Fibroblast of villous mesenchyme (primary cell): Measurements from ENCODE around the gene AP5B1. TPM values are rescaled to one million over a fixed set of nuclear protein-coding genes. Genes with fewer than 3 reads are reported as not detected.
"Not testable (repeated sequence)": the region's sequence is repeated elsewhere in the genome, so short reads cannot be mapped to it uniquely, and the experiment has no call there.

ENCODE experiments used
- DNase-seq: peaks from one replicate; pipeline ENCODE4 v3.0.0-alpha.2; 2010; ENCODE audit warnings: low read depth
- H3K4me3 ChIP-seq: 2 replicates; pipeline ENCODE4 v1.5.1; 2011; ENCODE audit warnings: low read depth, mild to moderate bottlenecking, low read length
- CTCF ChIP-seq: IDR thresholded peaks from 2 replicates; pipeline ENCODE4 v1.5.1; 2012; ENCODE audit warnings: low read depth, mild to moderate bottlenecking, low read length; ENCODE audit not compliant: insufficient read depth
- total RNA-seq: library from RNA; depleted of rRNA; stranded (reverse); fragments of >200 nt; gene quantifications from 2 replicates; pipeline ENCODE4 v1.2.3, GENCODE V29; 2012

The AP5B1 gene
- total RNA-seq, 1 donor: 13.8 TPM

- H3K4me3 ChIP-seq: no peak overlapping the region
- no peak for DNase-seq
- TF ChIP-seq CTCF: no peak
Observed at GRCh38 chr11:65736810-65737209, 44.0 kb downstream of the AP5B1 start.

GRCh38 chr11:65735111-65735510 is 45.7 kb downstream of the AP5B1 start:
- not testable (repeated sequence) for H3K4me3 ChIP-seq, DNase-seq

- H3K4me3 ChIP-seq: no peak overlapping the region
- no peak for TF ChIP-seq CTCF
- no peak for DNase-seq
Observed at GRCh38 chr11:65730461-65730860, 50.3 kb downstream of the AP5B1 start.

GRCh38 chr11:65727865-65728264 is 52.9 kb downstream of the AP5B1 start:
- DNase-seq: no peak
- no peak for TF ChIP-seq CTCF

GRCh38 chr11:65726660-65727059 is 54.1 kb downstream of the AP5B1 start:
- H3K4me3 ChIP-seq: no peak overlapping the region
- DNase-seq: no peak
- no peak for TF ChIP-seq CTCF

More at GRCh38 chr11:65727865-65728264, 52.9 kb downstream of the AP5B1 start:
- no peak overlapping the region for H3K4me3 ChIP-seq

Other genes starting within 250 kb of the AP5B1 start
- 23.7 and 24.2 TPM in 2 replicates for gene LTBP3, start 222.6 kb downstream of the AP5B1 start, total RNA-seq
- gene ZNRD2, start 210.5 kb downstream of the AP5B1 start, total RNA-seq: 31.1 and 49.6 TPM in 2 replicates
- 19.0 and 27.4 TPM in 2 replicates for gene FAM89B, start 208.4 kb downstream of the AP5B1 start, total RNA-seq
- 33.7 and 47.7 TPM in 2 replicates for gene EHBP1L1, start 204.9 kb downstream of the AP5B1 start, total RNA-seq
- gene KCNK7, start 185.2 kb downstream of the AP5B1 start, total RNA-seq: under 0.01 TPM in 1 of 2 replicates, not detected in the other
- gene MAP3K11, start 166.8 kb downstream of the AP5B1 start, total RNA-seq: 28.9 and 29.3 TPM in 2 replicates
- gene PCNX3, start 165.2 kb downstream of the AP5B1 start, total RNA-seq: 32.4 and 33.5 TPM in 2 replicates
- gene SIPA1, start 142.9 kb downstream of the AP5B1 start, total RNA-seq: 34.5 and 34.8 TPM in 2 replicates
- gene RELA, start 118.1 kb downstream of the AP5B1 start, total RNA-seq: 22.2 and 24.2 TPM in 2 replicates
- gene KAT5, start 68.7 kb downstream of the AP5B1 start, total RNA-seq: 33.2 and 42.2 TPM in 2 replicates
- gene RNASEH2C, start 60.2 kb downstream of the AP5B1 start, total RNA-seq: 41.5 and 44.1 TPM in 2 replicates
- gene OVOL1, start 6.1 kb upstream of the AP5B1 start, total RNA-seq: not detected in 2 replicates
- gene SNX32, start 53.0 kb upstream of the AP5B1 start, total RNA-seq: under 0.01 TPM in 1 of 2 replicates, not detected in the other
- 1,115 and 1,444 TPM in 2 replicates for gene CFL1, start 77.2 kb upstream of the AP5B1 start, total RNA-seq
- 71.2 and 75.7 TPM in 2 replicates for gene MUS81, start 79.5 kb upstream of the AP5B1 start, total RNA-seq
- 77.7 and 79.6 TPM in 2 replicates for gene EFEMP2, start 91.8 kb upstream of the AP5B1 start, total RNA-seq
- gene CTSW, start 98.9 kb upstream of the AP5B1 start, total RNA-seq: 0.43 TPM in 1 of 2 replicates, not detected in the other
- 144 and 158 TPM in 2 replicates for gene FIBP, start 107.5 kb upstream of the AP5B1 start, total RNA-seq
- 37.1 and 49.0 TPM in 2 replicates for gene CCDC85B, start 109.7 kb upstream of the AP5B1 start, total RNA-seq
- gene FOSL1, start 119.4 kb upstream of the AP5B1 start, total RNA-seq: 18.0 and 41.0 TPM in 2 replicates
- gene C11orf68, start 138.1 kb upstream of the AP5B1 start, total RNA-seq: 25.8 and 31.5 TPM in 2 replicates
- 216 and 218 TPM in 2 replicates for gene DRAP1, start 138.4 kb upstream of the AP5B1 start, total RNA-seq
- not detected in 2 replicates for gene TSGA10IP, start 164.5 kb upstream of the AP5B1 start, total RNA-seq
- 25.5 and 26.7 TPM in 2 replicates for gene SART1, start 180.8 kb upstream of the AP5B1 start, total RNA-seq
- gene EIF1AD, start 221.2 kb upstream of the AP5B1 start, total RNA-seq: 34.8 and 35.4 TPM in 2 replicates
- 19.9 and 24.8 TPM in 2 replicates for gene BANF1, start 221.5 kb upstream of the AP5B1 start, total RNA-seq
- under 0.01 TPM in 1 of 2 replicates, not detected in the other for gene CST6, start 231.0 kb upstream of the AP5B1 start, total RNA-seq
- gene CATSPER1, start 245.5 kb upstream of the AP5B1 start, total RNA-seq: under 0.01 and 0.43 TPM in 2 replicates